ENCODE results near the gene SRRM4.
"Not testable (repeated sequence)": the region's sequence is repeated elsewhere in the genome, so short reads cannot be mapped to it uniquely, and the experiment has no call there.

Gene SRRM4

DNA sequence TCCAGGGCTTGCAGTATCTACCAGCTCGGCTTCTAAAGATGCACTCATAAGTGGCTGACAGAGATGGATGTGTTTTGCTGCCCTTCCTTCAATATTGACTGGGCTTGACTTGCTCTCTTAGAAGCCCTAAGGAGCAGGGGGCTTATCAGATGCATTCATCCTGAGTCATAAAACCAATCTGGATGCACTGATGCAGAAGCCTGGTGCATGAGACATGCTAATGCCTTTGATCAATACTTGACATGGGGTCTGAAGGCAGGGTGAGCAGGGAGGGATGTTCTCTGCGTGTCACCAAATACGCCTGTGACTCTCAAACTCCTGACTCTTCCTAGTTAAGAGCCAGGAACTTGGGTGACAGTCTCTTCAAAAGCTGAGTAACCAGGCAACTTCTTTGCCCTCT, 119.6 kb downstream of the SRRM4 start:
- no peak for DNase-seq
- TF ChIP-seq, protein P1, sequence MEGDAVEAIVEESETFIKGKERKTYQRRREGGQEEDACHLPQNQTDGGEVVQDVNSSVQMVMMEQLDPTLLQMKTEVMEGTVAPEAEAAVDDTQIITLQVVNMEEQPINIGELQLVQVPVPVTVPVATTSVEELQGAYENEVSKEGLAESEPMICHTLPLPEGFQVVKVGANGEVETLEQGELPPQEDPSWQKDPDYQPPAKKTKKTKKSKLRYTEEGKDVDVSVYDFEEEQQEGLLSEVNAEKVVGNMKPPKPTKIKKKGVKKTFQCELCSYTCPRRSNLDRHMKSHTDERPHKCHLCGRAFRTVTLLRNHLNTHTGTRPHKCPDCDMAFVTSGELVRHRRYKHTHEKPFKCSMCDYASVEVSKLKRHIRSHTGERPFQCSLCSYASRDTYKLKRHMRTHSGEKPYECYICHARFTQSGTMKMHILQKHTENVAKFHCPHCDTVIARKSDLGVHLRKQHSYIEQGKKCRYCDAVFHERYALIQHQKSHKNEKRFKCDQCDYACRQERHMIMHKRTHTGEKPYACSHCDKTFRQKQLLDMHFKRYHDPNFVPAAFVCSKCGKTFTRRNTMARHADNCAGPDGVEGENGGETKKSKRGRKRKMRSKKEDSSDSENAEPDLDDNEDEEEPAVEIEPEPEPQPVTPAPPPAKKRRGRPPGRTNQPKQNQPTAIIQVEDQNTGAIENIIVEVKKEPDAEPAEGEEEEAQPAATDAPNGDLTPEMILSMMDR (IDR thresholded peaks at IDR 0.05; ENCODE audit: low read depth, low read length) = no peak
- peaks cover 67% of the 10 kb centered on the region for H3K36me3 ChIP-seq

DNA sequence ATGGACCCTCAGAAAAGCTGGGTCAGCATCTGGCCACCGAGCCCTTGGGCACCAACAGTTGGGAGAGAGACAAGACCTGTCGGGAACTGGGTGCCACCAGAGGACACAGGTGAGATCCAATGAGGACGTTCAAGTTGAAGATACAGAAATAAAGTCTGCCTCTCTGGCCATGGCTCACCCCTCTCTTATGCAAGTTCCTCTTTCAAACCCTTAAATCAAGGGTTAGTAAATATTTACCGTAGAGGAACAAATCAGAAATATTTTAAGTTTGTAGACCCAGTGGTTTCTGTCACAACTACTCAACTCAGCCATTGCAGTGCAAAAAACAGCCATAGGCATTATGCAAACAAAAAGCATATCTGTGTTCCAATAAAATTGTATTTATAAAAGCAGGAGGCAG, 120.9 kb downstream of the SRRM4 start:
- no peak overlapping the region for H3K27ac ChIP-seq
- DNase-seq = no peak
- TF ChIP-seq, protein P1 (IDR thresholded peaks at IDR 0.05; ENCODE audit: low read depth, low read length) = no peak
- peaks cover 60% of the 10 kb centered on the region for H3K36me3 ChIP-seq
- H3K9me3 ChIP-seq (ENCODE audit: severe bottlenecking) = no peaks in the 10 kb centered on the region
- H3K27me3 ChIP-seq (ENCODE audit: insufficient read depth, low read depth, severe bottlenecking) = no peaks in the 10 kb centered on the region
- H3K4me3 ChIP-seq (ENCODE audit: low read depth, low read length) = no peak overlapping the region

More for the DNA sequence above, 119.6 kb downstream of the SRRM4 start:
- Histone ChIP-seq H3K4me3 (ENCODE audit: low read depth, low read length) (no peak overlapping the region), H3K27ac (no peak overlapping the region), H3K27me3 (ENCODE audit: insufficient read depth, low read depth, severe bottlenecking) (no peaks in the 10 kb centered on the region), H3K9me3 (ENCODE audit: severe bottlenecking) (no peaks in the 10 kb centered on the region)

DNA sequence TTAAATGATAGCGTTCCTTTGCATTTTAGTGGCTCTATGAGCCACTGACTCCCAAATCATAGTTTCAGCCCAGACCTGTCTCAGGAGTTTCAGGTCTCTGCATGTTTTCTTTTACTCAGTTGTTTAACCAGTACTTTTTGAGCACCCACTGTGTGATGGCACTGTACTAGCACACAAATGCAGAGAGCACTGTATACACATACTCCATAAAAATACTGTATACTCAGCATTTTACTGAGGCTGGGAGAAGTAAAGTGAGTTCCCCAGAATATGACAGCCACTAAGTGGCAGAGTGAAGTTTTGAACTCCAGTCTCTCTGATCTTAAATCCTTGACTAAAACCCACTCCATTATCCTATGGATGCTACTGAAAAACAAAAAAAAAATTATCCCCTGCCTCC, 121.4 kb downstream of the SRRM4 start:
- H3K4me3 ChIP-seq (ENCODE audit: low read depth, low read length) = no peak overlapping the region
- TF ChIP-seq, protein P1 (IDR thresholded peaks at IDR 0.05; ENCODE audit: low read depth, low read length) = no peak
- H3K27me3 ChIP-seq (ENCODE audit: insufficient read depth, low read depth, severe bottlenecking) = no peaks in the 10 kb centered on the region

DNA sequence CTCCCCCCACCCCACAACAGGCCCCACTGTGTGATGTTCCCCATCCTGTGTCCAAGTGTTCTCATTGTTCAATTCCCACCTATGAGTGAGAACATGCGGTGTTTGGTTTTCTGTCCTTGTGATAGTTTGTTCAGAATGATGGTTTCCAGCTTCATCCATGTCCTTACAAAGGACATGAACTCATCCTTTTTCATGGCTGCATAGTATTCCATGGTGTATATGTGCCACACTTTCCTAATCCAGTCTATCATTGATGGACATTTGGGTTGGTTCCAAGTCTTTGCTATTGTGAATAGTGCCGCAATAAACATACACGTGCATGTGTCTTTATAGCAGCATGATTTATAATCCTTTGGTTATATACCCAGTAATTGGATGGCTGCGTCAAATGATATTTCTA, 123.6 kb downstream of the SRRM4 start:
- not testable (repeated sequence) for DNase-seq; H3K9me3 ChIP-seq (ENCODE audit: severe bottlenecking); H3K27me3 ChIP-seq (ENCODE audit: insufficient read depth, low read depth, severe bottlenecking); H3K4me3 ChIP-seq (ENCODE audit: low read depth, low read length); H3K27ac ChIP-seq
- H3K36me3 ChIP-seq = peaks cover 35% of the 10 kb centered on the region

More for the DNA sequence above, 121.4 kb downstream of the SRRM4 start:
- Histone ChIP-seq H3K9me3 (ENCODE audit: severe bottlenecking) (no peaks in the 10 kb centered on the region), H3K27ac (no peak overlapping the region), H3K36me3 (peaks cover 56% of the 10 kb centered on the region)
- DNase-seq = no peak

DNA sequence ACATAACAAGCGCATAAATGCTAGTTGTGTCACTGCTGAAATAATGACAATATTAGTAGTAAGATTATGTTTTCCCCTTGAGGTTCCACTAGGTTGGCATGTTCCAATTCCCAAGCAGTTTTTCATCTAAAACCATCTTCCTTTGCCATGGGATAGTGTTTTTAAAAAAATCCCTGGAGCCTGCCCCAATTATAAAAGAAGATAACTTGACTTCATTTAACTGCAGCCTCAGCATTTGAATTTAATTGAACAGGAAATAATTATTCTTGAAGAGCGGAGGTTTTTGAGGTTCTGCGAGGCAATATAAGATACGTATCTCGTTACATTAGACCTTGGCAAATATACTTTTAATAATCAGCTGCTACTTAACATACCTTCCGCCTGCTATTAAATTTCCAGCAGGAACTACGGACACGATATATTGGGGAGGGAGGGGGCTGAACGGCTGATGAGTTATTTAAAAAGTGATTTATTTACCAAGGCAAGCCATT, 132.2 kb downstream of the SRRM4 start:
- H3K27me3 ChIP-seq (ENCODE audit: insufficient read depth, low read depth, severe bottlenecking) = no peaks in the 10 kb centered on the region
- no peaks in the 10 kb centered on the region for H3K9me3 ChIP-seq (ENCODE audit: severe bottlenecking)
- DNase-seq = no peak
- TF ChIP-seq, protein P1 (IDR thresholded peaks at IDR 0.05; ENCODE audit: low read depth, low read length) = no peak
- H3K4me3 ChIP-seq (ENCODE audit: low read depth, low read length) = no peak overlapping the region
- H3K36me3 ChIP-seq = peaks cover 58% of the 10 kb centered on the region
- no peak overlapping the region for H3K27ac ChIP-seq

DNA sequence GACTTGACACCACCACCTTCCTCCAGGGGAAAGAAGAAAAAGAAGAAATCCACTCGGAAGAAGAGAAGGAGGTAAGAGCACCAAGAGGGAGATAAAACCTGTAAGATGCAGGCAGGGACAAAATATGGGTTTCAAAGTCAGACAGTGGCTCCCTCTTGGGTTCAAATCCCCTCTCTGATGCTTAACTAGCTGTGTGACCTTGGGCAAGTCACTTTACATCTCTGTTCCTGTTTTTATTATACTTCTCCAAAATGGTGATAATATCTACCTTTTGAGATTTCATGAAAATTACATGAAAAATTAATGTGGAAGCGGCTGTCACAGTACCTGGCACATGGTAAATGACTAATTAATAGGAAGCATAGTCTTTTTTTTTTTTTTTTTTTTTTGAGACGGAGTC, 133.0 kb downstream of the SRRM4 start:
- no peak overlapping the region for H3K27ac ChIP-seq
- no peaks in the 10 kb centered on the region for H3K9me3 ChIP-seq (ENCODE audit: severe bottlenecking)
- H3K36me3 ChIP-seq = peaks cover 64% of the 10 kb centered on the region
- H3K4me3 ChIP-seq (ENCODE audit: low read depth, low read length) = no peak overlapping the region
- no peaks in the 10 kb centered on the region for H3K27me3 ChIP-seq (ENCODE audit: insufficient read depth, low read depth, severe bottlenecking)
- no peak for DNase-seq
- TF ChIP-seq, protein P1 (IDR thresholded peaks at IDR 0.05; ENCODE audit: low read depth, low read length) = no peak
